ENCODE results near the gene ABHD6. TPM values are rescaled to one million over a fixed set of nuclear protein-coding genes. Genes with fewer than 3 reads are reported as not detected.
"Not testable (repeated sequence)": the region's sequence is repeated elsewhere in the genome, so short reads cannot be mapped to it uniquely, and the experiment has no call there.

ABHD6 gene
- total RNA-seq, 1 donor from 2014 or later: 9.1 TPM

GRCh38 chr3:58261954-58262666 lies 24.5 kb downstream of the ABHD6 start:
- ATAC-seq: no peak
- intact Hi-C loops (cut with micrococcal nuclease): no loop called here
- no peak for DNase-seq

DNA sequence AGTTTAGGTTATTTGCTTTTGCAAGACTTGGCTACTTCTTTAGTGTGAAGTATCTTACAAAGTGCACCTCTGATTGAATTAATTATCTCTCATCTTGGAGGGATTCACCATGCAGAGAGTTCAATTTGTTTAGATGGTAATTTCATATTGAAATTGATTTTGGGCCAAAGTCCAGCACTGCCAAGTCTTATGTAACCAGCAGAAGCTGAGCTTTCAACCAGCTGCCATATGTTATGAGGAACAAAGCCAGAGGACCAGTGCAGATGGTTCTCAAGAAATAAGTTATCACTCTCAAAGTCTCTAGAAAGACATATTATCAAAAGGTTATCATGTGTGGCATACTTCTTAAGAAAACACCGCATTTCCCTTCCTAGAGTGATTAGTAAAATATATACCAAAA lies 29.0 kb downstream of the ABHD6 start:
- DNase-seq (no peak), ATAC-seq (no peak)
- intact Hi-C loops (cut with micrococcal nuclease): no loop called here

DNA sequence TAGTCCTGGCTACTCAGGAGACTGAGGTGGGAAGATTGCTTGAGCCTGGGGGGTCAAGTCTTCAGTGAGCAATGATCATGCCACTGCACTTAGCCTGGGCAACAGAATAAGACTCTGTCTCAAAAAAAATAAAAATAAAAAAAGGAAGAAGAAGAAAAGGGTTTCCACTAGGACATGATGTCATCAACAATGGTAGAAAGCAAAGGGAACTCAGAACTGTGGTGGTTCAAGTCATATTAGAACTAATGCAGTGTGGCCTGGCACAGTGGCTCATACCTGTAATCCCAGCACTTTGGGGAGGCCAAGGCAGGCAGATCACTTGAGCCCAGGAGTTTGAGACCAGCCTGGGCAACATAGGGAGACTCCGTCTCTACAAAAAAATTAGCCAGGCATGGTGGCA lies 30.0 kb downstream of the ABHD6 start:
- intact Hi-C loops (cut with micrococcal nuclease); ATAC-seq; DNase-seq: not testable (repeated sequence)

GRCh38 chr3:58269356-58269755 lies 31.8 kb downstream of the ABHD6 start:
- intact Hi-C loops (cut with micrococcal nuclease): no loop called here
- no peak for ATAC-seq
- no peak for DNase-seq

DNA sequence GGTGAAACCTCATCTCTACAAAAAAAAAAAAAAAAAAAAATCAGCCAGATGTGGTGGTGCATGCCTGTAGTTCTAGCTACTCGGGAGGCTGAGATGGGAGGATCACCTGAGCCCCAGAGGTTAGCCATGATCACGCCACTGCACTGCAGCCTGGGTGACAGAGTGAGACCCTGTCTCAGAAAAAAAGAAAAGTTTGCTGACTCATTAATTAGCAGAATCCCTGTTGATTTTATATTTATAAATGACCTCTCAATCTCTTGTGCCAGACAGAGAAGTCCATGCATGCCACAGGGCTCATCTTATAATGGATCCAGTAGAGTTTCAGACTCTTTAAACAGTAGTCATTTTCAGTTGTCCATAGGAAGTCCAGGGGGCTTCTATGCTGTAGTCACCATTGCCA lies 32.9 kb downstream of the ABHD6 start:
- intact Hi-C loops (cut with micrococcal nuclease): no loop called here
- ATAC-seq (no peak), DNase-seq (no peak)

GRCh38 chr3:58271901-58272501 lies 34.4 kb downstream of the ABHD6 start:
- DNase-seq (no peak), ATAC-seq (no peak)
- intact Hi-C loops (cut with micrococcal nuclease): no loop called here

DNA sequence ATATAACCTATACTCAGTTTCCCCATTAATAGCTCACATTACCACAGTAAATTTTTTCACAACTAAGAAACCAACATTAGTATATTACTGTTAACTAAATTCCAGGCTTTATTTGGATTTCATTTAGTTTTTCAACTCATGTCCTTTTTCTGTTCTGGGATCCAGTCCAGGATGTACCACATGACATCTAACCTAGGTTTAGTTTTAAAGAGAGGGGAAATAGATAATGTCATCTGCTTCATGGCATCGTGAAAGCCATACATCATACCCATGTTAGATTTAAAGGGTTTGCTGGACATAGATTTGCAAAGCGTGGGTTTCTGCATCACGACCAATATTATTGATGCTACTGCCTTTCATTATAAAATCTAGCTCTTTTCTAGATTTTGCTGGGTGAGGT lies 35.3 kb downstream of the ABHD6 start:
- no peak for ATAC-seq
- intact Hi-C loops (cut with micrococcal nuclease): no loop called here

DNA sequence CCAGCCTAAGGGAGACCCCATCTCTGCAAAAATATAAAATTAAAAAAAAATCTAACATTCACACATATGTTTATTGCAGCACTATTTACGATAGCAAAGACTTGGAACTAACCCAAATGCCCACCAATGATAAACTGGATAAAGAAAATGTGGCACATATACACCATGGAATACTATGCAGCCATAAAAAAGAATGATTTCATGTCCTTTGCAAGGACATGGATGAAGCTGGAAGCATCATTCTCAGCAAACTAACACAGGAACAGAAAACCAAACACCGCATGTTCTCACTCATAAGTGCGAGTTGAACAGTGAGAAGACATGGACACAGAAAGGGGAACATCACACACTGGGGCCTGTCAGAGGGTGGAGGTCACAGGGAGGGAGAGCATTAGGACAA lies 35.8 kb downstream of the ABHD6 start:
- ATAC-seq; DNase-seq; intact Hi-C loops (cut with micrococcal nuclease): not testable (repeated sequence)

More for the DNA sequence above, 35.3 kb downstream of the ABHD6 start:
- no peak for DNase-seq

- intact Hi-C loops (cut with micrococcal nuclease): no loop called here
- no peak for ATAC-seq
- DNase-seq: no peak
Measured at GRCh38 chr3:58274027-58274614, 36.5 kb downstream of the ABHD6 start.

GRCh38 chr3:58281069-58281468 lies 43.5 kb downstream of the ABHD6 start:
- intact Hi-C loops (cut with micrococcal nuclease): no loop called here
- DNase-seq: no peak
- ATAC-seq: no peak

DNA sequence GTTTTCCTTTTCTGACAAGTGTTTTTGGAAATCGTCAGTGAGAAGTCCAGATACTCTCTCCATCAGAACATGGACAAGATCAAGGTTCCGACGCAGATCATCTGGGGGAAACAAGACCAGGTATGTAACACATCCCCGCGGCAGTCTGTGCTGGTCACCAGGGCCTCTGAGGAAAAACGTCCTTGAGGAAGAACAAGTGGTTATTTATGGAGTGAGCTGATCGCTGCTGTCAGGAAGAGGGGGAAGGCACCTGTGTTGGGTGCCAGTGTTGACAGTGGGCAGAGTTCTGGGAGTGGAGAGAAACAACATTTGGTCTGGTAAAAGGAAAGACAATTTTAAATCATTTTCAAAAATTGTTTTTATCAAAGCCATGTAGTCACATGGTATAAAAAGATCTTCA lies 47.7 kb downstream of the ABHD6 start:
- intact Hi-C loops (cut with micrococcal nuclease): no loop called here
- ATAC-seq (peak; percentile 89), DNase-seq (no peak)

- DNase-seq (no peak), ATAC-seq (no peak)
- intact Hi-C loops (cut with micrococcal nuclease): no loop called here
Measured at GRCh38 chr3:58287354-58287753, 49.8 kb downstream of the ABHD6 start.

GRCh38 chr3:58288011-58288728 lies 50.6 kb downstream of the ABHD6 start:
- no peak for DNase-seq
- peak; percentile 50 for ATAC-seq
- intact Hi-C loops (cut with micrococcal nuclease): no loop called here

GRCh38 chr3:58288964-58289613 lies 51.5 kb downstream of the ABHD6 start:
- intact Hi-C loops (cut with micrococcal nuclease); ATAC-seq; DNase-seq: not testable (repeated sequence)

GRCh38 chr3:58290446-58290845 lies 52.9 kb downstream of the ABHD6 start:
- DNase-seq; ATAC-seq; intact Hi-C loops (cut with micrococcal nuclease): not testable (repeated sequence)

DNA sequence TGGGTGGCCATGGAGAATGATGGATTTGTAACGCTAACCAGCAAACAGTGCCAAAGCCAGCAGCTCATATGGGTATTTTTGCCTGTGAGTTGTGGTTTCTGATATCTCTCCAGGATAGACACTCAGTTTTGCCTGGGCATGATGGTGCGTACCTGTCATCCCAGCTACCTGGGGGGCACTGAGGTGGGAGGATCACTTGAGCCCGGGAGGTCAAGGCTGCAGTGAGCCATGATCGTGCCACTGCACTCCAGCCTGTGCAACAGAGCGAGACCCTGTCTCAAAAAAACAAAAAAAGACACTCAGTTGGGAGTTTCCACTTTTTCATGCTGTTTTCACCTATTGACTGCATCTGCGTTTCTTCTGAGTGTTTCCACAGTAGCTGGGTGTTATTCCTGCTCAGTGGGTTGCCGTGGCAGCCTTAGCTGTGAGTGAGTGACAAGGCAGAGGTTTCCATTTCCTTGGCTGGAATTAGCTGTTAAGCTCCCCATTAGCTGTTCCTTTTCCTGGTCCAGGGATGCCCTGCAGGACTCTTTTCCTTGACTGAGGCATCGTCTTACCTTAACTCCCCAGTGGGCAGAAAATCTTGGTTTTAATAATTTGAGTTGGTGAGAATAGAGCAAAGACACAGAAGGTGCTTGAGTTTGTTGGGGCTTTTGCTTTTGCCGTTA lies 54.2 kb downstream of the ABHD6 start:
- no peak for DNase-seq
- intact Hi-C loops (cut with micrococcal nuclease): no loop called here
- no peak for ATAC-seq

GRCh38 chr3:58292866-58293265 lies 55.3 kb downstream of the ABHD6 start:
- ATAC-seq (no peak), DNase-seq (no peak)
- intact Hi-C loops (cut with micrococcal nuclease): no loop called here

- ATAC-seq: no peak
- no peak for DNase-seq
- intact Hi-C loops (cut with micrococcal nuclease): no loop called here
Measured at GRCh38 chr3:58293516-58293915, 55.9 kb downstream of the ABHD6 start.

DNA sequence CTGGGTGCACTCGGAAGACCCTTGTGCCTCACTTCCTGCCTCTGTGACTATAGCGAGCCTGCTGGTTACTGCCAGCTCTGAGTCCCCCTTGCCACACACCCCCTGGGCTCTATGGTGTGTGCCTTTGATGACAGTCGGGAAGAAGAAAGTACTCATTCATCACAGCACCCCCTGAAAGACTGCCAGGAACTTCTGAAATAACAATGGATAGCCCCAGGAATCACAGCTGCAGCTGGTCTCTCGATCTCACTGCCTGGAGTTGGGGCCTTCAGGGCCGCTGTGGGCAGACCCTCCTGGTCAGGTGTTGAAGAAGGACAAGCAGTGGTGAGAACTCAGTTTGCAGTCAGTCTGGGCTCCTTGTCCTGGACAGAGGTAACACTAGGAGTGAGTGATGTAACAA lies 58.7 kb downstream of the ABHD6 start:
- DNase-seq: no peak
- intact Hi-C loops (cut with micrococcal nuclease): loop anchor here (5.0 kb wide), 1 partner anchor 109 kb away; no protein-coding TSS in a partner anchor
- ATAC-seq: no peak
